ENCODE data around the gene HES4.
"Not testable (repeated sequence)": the region's sequence is repeated elsewhere in the genome, so short reads cannot be mapped to it uniquely, and the experiment has no call there.

Gene HES4

DNA sequence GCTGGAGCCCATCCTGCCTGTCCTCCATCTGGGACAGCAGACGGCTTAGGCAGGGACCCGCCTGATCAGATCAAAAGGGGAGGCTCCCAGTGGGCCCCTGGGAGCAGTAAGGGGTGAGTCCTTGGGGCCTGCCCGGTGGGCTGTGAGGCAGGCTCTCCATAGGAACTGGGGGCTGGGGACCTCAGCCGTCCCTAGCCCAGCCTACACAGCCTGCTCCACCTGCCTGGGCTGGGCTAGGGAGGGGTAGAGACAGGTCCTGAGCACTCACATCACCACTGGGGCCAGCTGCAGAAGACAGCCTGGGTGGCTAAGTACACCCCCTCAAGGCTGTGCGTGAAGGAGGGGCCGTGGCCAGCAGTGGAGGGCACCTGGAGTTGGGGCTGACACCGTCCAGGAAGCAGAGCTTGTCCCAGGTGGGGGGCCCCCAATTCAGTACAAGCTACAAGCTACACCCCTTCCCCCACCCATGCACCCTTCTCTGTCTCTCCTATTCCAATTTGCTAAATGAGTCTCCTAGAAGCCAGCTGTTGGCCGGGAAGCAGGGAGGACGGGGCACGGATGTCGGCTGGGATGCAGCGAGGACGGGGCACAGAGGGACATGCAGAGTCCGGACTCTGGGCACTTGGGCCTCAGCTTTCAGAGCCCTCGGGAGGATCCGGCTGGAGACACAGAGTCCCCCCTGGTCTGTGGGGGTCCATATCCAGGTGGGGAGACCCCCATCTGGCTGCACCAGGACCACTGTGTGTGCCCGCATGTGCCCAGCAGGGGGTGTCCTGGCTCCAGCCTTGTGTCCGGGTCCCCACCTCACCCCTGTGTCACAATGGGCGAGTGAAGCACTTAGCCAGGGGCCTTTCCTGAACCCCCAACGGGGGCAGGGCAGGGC is 15.1 kb upstream of the HES4 start:
- FAIRE-seq: no peak

GRCh38 chr1:1013922-1014648 is 14.2 kb upstream of the HES4 start:
- no peak for FAIRE-seq

- FAIRE-seq: no peak
These were observed 13.4 kb upstream of the HES4 start, which contains the start of gene ISG15 for GRCh38 chr1:1013105-1013921. ISG15 (plus strand) TSS chr1:1013497; CDS start chr1:1013574, 77 bp downstream.

DNA sequence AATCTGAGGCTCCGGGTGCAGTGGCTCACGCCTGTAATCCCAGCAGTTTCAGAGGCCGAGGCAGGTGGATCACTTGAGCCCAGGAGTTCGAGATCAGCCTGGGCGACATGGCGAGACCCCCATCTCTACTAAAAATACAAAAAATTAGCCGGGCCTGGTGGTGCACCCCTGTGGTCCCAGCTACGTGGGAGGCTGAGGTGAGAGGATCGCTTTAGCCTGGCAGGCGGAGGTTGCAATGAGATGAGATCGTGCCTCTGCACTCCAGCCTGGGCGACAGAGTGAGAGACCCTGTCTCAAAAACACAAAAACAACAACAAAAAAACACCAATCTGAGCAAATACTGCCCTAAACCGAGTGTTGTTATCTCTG is 12.8 kb upstream of the HES4 start:
- FAIRE-seq: not testable (repeated sequence)

GRCh38 chr1:1011396-1011949 is 11.6 kb upstream of the HES4 start:
- FAIRE-seq: no peak

DNA sequence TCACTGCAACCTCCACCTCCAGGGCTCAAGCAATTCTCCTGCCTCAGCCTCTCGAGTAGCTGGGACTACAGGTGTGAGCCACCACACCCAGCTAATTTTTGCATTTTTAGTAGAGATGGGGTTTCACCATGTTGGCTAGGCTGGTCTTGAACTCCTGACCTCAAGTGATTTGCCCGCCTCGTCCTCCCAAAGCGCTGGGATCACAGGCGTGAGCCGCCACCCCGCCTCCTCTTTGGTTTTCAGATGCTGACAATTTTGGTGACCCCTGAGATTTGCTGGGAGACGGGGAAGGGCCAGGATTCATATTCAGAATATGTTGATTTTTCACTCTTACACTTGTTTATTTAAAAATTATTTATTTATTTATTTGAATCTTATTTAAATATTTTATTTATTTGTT is 10.2 kb upstream of the HES4 start:
- not testable (repeated sequence) for FAIRE-seq

DNA sequence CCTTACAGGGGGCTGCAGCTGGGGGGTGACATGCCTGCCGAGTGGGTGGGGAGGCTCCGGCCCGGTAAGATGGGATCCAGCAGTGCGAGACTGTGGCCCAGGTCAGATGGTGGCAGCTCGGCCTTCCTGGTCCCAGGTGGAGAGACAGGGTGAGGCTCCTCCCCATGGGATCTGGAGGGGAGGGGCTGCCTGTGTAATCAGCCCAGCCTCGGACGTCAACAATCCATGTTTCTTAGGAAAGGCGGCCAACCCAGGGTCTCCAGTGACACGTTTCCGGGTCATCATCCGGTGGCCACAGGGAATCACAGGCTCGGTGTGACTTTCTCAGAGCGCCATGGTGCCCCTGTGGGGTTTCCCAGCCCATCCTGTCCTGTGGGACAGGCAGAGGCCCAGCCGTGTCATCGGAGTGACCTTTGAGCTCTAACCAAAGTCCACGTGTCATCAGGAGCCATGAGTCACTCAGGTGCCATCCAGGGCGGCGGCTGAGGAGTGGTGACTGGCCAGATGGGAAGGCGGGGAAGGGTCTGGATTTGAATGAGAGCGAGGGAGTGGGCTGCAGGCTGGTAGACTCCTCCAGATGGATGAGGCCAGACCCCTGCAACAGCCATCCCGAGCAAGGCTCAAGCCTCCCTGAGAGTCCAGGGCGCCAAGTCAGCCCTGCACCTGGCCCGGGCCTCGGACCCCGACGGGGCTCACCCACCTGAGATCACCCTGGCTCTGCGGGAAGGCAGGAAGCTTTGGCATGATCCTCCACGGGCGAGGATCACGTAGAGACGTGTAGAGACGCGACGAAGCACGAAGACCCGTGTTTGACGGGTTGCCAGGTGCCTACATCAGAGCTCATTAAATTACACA is 6.6 kb upstream of the HES4 start:
- no peak for FAIRE-seq

- FAIRE-seq: no peak
These were observed 5.9 kb upstream of the HES4 start for GRCh38 chr1:1005774-1006304.

GRCh38 chr1:1004780-1005697 is 5.1 kb upstream of the HES4 start:
- no peak for FAIRE-seq

DNA sequence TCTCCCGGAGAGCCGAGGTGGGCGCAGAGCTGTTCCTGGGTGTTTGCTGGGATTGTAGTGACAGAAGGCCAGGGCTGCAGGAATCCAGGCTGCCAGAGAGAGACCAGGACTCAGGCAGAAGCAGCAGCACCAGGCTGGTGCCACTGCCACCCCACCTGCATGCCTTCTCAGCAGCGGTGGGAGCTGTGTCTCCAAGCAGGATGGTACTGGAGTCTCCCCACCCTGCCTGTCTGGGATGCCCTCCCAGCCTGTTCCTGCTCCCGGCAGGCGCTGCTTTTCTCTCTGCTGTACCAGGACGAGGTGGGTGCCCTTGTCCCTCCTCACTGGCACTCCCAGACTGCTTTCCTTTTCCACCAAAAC is 4.5 kb upstream of the HES4 start:
- FAIRE-seq: no peak

- no peak for FAIRE-seq
These were observed 3.9 kb upstream of the HES4 start for GRCh38 chr1:1003618-1004419.

GRCh38 chr1:1001057-1001783 is 1.3 kb upstream of the HES4 start:
- no peak for FAIRE-seq

GRCh38 chr1:1000357-1001056 is 610 bp upstream of the HES4 start:
- no peak for FAIRE-seq

DNA sequence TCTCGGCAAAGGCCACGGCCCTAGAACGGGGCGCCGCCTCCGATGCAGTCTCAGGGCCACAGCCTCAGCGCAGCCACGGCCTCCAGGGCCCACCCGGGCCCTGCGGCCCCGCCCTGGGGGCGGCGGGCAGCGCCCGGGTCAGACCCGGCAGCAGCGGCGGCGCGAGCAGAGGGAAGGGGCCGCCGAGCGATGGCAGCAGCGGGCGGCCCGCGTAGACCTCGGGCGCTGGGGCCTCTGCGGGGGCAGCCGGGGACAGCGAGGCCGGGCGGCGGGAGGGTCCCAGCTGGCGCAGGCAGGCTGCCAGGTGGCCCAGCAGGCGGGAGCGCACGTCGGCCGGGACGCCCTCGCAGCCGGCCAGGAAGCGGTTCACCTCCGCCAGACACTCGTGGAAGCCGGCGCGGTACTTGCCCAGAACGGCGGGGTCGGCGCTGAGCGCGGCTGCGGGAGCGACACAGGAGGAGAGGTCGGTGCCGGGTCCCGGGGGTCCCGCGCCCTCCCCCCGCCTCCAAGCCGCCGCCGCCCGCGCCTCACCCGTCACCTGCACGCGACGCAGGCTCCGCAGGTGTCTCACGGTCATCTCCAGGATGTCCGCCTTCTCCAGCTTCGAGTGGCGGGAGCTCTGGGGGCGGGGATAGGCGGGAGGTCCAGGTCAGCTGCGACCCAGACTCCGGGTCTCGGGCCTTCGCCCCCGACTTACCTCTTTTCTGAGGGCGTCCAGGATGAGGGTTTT is 737 bp downstream of the HES4 start:
- no peak for FAIRE-seq

- no peak for FAIRE-seq
These were observed 1.2 kb downstream of the HES4 start for GRCh38 chr1:998745-998994.

GRCh38 chr1:997993-998744 is 1.7 kb downstream of the HES4 start:
- FAIRE-seq: no peak

DNA sequence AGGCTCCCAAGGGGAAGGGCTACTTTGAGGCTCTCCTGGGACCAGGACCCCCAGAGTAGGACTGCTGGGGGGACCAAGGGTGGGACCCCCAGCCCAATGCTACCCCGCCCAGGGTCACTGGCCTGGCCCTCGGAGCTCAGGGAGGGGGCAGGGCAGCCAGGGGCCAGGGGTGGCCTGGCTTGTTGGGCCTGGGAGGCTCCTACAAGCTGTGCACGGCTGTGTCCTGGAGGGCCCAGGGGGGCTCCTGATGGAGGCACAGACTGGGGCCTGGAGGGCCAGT is 2.2 kb downstream of the HES4 start:
- no peak for FAIRE-seq

Measured in islet of Langerhans (tissue), 1 donor.